Cardiac fibroblast (primary cell): Measurements from ENCODE around the gene EDNRB.
"Not testable (repeated sequence)": the region's sequence is repeated elsewhere in the genome, so short reads cannot be mapped to it uniquely, and the experiment has no call there.

ENCODE experiments used
- DNase-seq, 2 donors: peaks; one replicate each; pipeline versions ENCODE4 v3.0.0 to v3.0.0-alpha.2; 2010; ENCODE audit warnings: low read depth in 2 of 2
- H3K4me3 ChIP-seq, 2 donors: replicated peaks in 1 of 2; 1 replicate in 1 of 2; 2 replicates in 1 of 2; pipeline ENCODE4 v1.5.1; 2011; ENCODE audit warnings: low read depth in 2 of 2, low read length in 2 of 2, mild to moderate bottlenecking in 2 of 2, moderate library complexity in 1 of 2
- TF ChIP-seq, protein P1 (sequence below): IDR thresholded peaks from one replicate; pipeline ENCODE4 v1.5.1; 2011; ENCODE audit warnings: low read depth, mild to moderate bottlenecking, low read length, inconsistent platforms

The EDNRB gene

DNA sequence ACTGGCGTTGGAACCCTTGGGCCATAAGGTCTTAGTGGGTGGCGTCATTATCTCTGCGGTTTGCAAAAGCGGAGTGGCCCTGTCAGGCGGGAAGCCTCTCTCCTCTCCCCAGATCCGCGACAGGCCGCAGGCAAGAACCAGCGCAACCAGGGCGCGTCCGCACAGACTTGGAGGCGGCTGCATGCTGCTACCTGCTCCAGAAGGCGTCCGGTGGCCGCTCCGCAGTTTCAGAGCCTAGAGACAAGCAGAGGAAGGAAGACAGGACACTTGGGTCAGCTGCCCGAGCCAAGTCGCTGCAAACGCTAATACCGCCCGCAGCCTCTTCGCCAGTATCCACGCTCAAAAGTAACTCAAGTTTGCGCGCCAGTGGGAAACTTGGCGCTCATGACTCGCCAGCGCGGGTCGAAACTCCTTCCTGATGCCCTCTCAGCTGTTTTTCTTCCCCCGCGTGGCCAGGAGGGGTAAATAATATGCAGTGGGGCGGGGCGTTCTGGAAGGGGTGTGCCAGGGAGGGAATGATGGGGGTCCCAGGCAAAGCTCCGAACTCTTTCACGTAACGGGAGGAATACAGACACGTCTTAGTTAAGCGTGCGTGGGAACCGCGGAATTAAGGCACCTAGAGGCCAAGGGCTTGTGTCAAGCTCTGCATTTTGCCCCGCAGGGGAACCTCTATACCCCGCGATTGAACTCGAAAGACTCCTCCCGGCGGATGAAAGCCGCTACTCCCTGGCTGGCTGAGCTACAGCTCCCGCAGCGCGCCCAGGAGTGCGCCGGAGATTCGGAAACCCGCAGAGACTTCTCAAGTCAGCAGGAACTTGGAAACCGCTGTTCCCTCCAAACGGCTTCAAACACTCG, at the start of gene EDNRB:
EDNRB (minus strand) TSS at position 441 of the 855 bp plus-strand sequence; CDS start at position 183, 258 bp downstream.
- TF ChIP-seq, protein P1, sequence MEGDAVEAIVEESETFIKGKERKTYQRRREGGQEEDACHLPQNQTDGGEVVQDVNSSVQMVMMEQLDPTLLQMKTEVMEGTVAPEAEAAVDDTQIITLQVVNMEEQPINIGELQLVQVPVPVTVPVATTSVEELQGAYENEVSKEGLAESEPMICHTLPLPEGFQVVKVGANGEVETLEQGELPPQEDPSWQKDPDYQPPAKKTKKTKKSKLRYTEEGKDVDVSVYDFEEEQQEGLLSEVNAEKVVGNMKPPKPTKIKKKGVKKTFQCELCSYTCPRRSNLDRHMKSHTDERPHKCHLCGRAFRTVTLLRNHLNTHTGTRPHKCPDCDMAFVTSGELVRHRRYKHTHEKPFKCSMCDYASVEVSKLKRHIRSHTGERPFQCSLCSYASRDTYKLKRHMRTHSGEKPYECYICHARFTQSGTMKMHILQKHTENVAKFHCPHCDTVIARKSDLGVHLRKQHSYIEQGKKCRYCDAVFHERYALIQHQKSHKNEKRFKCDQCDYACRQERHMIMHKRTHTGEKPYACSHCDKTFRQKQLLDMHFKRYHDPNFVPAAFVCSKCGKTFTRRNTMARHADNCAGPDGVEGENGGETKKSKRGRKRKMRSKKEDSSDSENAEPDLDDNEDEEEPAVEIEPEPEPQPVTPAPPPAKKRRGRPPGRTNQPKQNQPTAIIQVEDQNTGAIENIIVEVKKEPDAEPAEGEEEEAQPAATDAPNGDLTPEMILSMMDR = peak; percentile 22
- H3K4me3 ChIP-seq = peak within 1 kb of the TSS; percentile 66 to 67
- peak; percentile 47 to 54 for DNase-seq

DNA sequence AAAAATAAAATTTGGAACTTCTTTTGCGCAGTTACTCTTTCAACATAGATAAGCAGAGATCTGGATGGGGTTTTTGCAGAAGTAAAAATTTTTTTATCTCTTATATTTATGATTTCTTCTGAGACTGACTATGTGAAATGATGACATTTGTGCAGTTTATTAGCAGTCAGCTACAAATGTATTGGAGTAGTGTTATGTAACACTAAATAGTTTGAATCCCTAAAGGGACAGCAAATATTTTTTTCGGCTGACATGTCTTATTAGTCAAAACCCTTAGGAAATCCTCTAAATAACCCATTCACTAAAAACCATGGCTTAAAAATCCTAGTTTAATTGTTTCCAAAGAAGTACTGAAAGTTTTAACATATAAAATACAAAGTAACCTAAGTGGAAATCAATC, 48.0 kb upstream of the EDNRB start:
- H3K4me3 ChIP-seq = no peak overlapping the region
- DNase-seq = peak in 1 of 2 donors; percentile 50
- TF ChIP-seq, protein P1 = no peak

DNA sequence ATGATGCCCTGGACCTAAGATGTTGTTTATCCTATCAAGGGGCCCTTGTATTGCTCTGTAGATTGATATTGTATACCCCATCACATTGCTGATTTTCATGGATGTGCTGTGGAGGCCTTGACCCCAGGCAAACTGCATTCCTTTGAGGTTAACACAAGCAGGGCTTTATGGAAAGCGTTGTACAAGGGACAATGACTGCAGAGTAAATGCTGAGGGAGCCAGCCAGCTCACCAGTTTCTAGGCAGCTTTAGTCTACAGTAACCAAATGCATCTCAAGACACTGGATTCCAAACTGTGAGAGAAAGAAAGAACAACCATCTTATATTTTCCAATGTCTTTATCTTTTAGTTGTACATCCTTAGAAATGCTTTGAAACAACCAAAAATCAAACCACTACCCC, 34.1 kb upstream of the EDNRB start:
- no peak overlapping the region for H3K4me3 ChIP-seq
- no peak for DNase-seq
- TF ChIP-seq, protein P1 = no peak

DNA sequence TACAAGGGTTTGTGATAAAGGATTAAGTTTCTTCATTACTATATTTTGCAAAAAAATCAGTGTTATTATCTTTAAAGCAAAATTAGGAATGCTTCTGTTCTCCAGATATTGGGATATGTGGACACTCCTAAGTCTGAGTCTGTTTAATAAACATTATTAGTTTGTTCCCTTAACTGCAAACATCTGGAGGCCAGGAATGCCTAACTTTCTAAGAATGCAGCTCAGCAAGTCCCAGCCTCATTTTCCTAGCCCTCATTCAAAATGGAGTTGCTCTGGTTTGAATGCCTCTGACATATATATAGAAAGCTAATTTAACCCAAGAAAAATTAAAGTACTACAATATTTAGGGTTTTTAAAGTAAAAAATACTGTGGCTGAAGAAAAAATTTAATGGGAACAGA, 33.6 kb upstream of the EDNRB start:
- TF ChIP-seq, protein P1 = no peak
- H3K4me3 ChIP-seq = no peak overlapping the region
- no peak for DNase-seq

DNA sequence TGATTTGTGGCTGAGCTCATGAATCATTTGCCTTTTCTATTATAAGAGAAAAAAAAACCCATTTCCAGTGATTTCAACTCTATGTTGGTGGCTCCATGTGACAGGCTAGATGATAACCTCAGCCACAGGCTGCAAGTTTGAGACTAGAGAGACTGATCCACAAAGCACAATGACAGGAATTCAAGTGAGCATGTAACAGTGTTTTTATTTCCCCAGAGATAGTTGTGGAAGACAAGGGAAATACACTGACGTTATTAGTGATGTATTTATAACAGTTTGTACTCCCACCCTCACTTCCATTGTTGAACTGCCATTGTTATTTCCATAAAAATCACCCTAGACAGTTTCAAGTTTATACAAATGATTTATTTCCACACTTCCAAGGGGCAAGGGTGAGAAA, 27.9 kb upstream of the EDNRB start:
- DNase-seq = peak in 1 of 2 donors; percentile 5
- TF ChIP-seq, protein P1 = no peak
- H3K4me3 ChIP-seq = no peak overlapping the region

DNA sequence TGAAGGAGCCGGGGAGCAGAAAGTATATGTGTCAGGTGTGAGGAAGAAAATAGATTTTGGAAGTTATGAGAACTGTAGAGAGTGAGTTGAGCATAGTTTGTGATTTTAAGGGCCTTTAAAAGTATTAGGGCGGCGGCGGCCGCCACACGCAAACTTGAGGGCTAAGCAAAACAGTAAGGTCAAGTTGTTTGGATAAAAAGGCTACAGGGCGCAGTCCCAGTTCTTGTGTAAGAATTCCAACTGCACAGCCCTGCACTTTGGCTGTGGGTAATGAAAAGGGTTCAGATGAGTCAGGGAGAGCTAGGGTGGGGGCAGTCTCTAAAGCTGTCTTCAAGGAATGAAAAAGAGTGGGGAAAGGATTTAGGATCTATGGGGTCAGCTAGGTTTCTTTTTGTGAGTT, 16.4 kb upstream of the EDNRB start:
- DNase-seq, H3K4me3 ChIP-seq: not testable (repeated sequence)

DNA sequence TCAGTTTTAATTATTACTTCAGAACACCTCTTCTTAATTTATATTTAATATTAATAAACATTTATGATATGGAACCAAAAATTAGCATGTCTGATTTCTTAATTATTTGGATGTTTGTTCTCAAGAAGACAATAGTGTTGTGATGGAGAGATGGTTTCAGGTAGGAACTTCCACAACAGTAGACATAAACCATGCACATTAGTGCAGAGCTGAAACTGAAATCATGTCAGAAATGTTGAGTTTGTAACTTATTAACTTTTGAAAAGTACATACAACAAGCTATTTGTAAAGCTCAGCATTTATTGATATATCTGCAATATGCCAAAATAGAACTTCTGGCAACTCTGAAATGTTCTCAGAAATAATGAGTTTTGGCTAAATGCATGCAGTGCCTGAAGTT, 11.8 kb upstream of the EDNRB start:
- TF ChIP-seq, protein P1 = no peak
- H3K4me3 ChIP-seq = no peak overlapping the region
- no peak for DNase-seq
